Measurements from ENCODE around the gene LDLRAD3. TPM values are rescaled to one million over a fixed set of nuclear protein-coding genes. Genes with fewer than 3 reads are reported as not detected.

Gene LDLRAD3
- total RNA-seq, 1 donor from 2014 or later, result 14.9 TPM

DNA sequence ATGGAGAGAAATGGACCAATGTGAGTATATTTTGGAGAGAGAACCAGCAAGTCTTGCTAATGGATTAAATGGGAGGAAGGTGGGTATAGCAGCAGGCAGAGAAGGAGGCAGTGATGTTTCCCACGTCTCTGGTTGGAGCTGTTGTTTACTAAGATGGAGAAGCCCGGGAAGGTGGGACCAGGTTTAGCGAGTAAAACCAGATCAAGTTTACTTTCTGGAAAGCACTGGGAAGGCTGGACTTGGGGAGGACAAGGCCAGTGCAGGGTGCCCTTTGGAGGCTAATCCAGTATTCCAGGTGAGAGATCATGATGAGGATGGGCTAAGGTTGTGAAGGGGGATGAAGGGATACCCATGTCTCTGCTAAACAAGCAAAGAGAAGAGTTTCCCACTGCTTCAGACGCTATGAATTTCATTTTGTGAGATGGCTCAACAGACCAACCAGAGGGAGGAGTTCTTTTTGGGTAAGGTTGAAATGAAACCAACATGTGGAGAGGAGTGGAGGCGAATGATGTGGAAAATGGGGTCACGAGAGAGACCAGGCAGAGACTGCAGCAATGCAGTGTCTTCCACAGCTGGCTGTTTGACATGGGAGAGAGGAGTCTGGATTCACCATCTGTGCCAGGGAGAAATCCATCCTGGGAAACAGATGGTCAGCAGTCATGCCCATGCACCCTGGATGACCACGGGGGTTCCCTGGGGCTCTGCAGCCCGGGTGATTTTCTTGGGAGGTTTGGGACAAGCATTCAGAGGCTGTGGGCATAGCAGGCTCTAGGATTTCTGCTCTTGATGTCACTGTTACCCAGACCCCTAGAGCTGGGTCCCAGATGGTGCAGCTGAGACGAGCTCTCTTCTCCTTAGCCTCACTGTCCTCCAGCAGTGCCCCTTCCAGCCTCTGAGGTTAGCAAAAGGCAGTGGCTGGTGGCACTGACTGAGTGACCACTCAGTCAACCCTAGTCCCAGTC, 320.4 kb downstream of the LDLRAD3 start:
- Histone ChIP-seq H4K20me1 (ENCODE audit: insufficient read depth, low read length) (no peaks in the 10 kb centered on the region), H3K4me2 (ENCODE audit: low read length) (no peak overlapping the region), H3K27me3 (ENCODE audit: insufficient read depth, low read length) (peaks cover 21% of the 10 kb centered on the region), H3K36me3 (ENCODE audit: insufficient read depth, low read length) (no peaks in the 10 kb centered on the region), H3K9ac (ENCODE audit: low read length) (no peak overlapping the region), H3K27ac (ENCODE audit: low read depth, low read length) (no peak overlapping the region), H3K4me3 (ENCODE audit: insufficient read depth, low read depth, low read length) (no peak overlapping the region), H3K9me3 (ENCODE audit: insufficient read depth, low read depth, low read length) (no peaks in the 10 kb centered on the region), H2AFZ (ENCODE audit: low read depth, low read length) (no peak overlapping the region), H3K4me1 (ENCODE audit: insufficient read depth, low read length) (no peaks in the 10 kb centered on the region), H3K79me2 (ENCODE audit: insufficient read depth, low read length) (no peaks in the 10 kb centered on the region)
- DNase-seq (ENCODE audit: low read depth) (no peak), FAIRE-seq (no peak)
- Mint-ChIP-seq H3K27me3 (ENCODE audit: low read depth, unreplicated experiment) (peaks cover 26% of the 10 kb centered on the region), H3K4me3 (ENCODE audit: unreplicated experiment) (no peak overlapping the region), H3K9me3 (ENCODE audit: unreplicated experiment) (no peaks in the 10 kb centered on the region), H3K4me1 (ENCODE audit: low read depth, unreplicated experiment) (peaks cover 3% of the 10 kb centered on the region), H3K36me3 (ENCODE audit: low read depth, unreplicated experiment) (peaks cover 1% of the 10 kb centered on the region), H3K27ac (ENCODE audit: unreplicated experiment) (no peak overlapping the region)
- TF ChIP-seq EZH2 (IDR thresholded peaks at IDR 0.05; ENCODE audit: insufficient read depth, low read length), result no peak
- TF ChIP-seq, protein P1, sequence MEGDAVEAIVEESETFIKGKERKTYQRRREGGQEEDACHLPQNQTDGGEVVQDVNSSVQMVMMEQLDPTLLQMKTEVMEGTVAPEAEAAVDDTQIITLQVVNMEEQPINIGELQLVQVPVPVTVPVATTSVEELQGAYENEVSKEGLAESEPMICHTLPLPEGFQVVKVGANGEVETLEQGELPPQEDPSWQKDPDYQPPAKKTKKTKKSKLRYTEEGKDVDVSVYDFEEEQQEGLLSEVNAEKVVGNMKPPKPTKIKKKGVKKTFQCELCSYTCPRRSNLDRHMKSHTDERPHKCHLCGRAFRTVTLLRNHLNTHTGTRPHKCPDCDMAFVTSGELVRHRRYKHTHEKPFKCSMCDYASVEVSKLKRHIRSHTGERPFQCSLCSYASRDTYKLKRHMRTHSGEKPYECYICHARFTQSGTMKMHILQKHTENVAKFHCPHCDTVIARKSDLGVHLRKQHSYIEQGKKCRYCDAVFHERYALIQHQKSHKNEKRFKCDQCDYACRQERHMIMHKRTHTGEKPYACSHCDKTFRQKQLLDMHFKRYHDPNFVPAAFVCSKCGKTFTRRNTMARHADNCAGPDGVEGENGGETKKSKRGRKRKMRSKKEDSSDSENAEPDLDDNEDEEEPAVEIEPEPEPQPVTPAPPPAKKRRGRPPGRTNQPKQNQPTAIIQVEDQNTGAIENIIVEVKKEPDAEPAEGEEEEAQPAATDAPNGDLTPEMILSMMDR (IDR thresholded peaks at IDR 0.05; ENCODE audit: insufficient read depth, low read depth, low read length), result no peak

DNA sequence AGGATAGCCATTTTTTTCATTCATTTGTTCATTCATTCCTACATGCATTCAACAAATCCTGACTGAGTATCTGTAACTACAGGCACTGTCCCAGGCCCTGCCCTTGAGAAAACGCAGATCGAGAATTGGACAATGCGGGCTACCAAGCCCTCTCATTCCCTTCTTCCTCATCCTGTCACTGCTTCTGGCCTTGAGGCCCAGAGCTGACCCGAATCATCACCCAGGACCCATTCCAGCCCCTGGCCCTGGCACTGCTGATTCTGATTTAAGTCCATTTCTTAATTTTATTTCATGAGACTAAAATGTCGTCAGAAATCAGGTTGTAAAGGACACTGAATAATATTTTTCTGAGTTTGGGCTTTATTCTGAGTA, 321.1 kb downstream of the LDLRAD3 start:
- no peak for TF ChIP-seq EZH2 (IDR thresholded peaks at IDR 0.05; ENCODE audit: insufficient read depth, low read length)
- TF ChIP-seq, protein P1 (IDR thresholded peaks at IDR 0.05; ENCODE audit: insufficient read depth, low read depth, low read length), result no peak
- no peaks in the 10 kb centered on the region for H3K9me3 ChIP-seq (ENCODE audit: insufficient read depth, low read depth, low read length)
- FAIRE-seq, result no peak
- H3K9ac ChIP-seq (ENCODE audit: low read length), result no peak overlapping the region
- no peaks in the 10 kb centered on the region for H3K36me3 ChIP-seq (ENCODE audit: insufficient read depth, low read length)
- H3K27me3 ChIP-seq (ENCODE audit: insufficient read depth, low read length), result peaks cover 21% of the 10 kb centered on the region
- Mint-ChIP-seq H3K4me3 (ENCODE audit: unreplicated experiment) (no peak overlapping the region), H3K36me3 (ENCODE audit: low read depth, unreplicated experiment) (peaks cover 3% of the 10 kb centered on the region), H3K4me1 (ENCODE audit: low read depth, unreplicated experiment) (peaks cover 2% of the 10 kb centered on the region), H3K27me3 (ENCODE audit: low read depth, unreplicated experiment) (peaks cover 23% of the 10 kb centered on the region), H3K27ac (ENCODE audit: unreplicated experiment) (no peak overlapping the region), H3K9me3 (ENCODE audit: unreplicated experiment) (no peaks in the 10 kb centered on the region)
- no peaks in the 10 kb centered on the region for H4K20me1 ChIP-seq (ENCODE audit: insufficient read depth, low read length)
- no peaks in the 10 kb centered on the region for H3K79me2 ChIP-seq (ENCODE audit: insufficient read depth, low read length)
- DNase-seq (ENCODE audit: low read depth), result no peak
- no peak overlapping the region for H3K27ac ChIP-seq (ENCODE audit: low read depth, low read length)
- no peaks in the 10 kb centered on the region for H3K4me1 ChIP-seq (ENCODE audit: insufficient read depth, low read length)
- no peak overlapping the region for H2AFZ ChIP-seq (ENCODE audit: low read depth, low read length)
- H3K4me3 ChIP-seq (ENCODE audit: insufficient read depth, low read depth, low read length), result no peak overlapping the region
- no peak overlapping the region for H3K4me2 ChIP-seq (ENCODE audit: low read length)
